ENCODE data around the gene RBM3. TPM values are rescaled to one million over a fixed set of nuclear protein-coding genes. Genes with fewer than 3 reads are reported as not detected.

Gene RBM3
- total RNA-seq, 1 donor from 2014 or later: 393 TPM

DNA sequence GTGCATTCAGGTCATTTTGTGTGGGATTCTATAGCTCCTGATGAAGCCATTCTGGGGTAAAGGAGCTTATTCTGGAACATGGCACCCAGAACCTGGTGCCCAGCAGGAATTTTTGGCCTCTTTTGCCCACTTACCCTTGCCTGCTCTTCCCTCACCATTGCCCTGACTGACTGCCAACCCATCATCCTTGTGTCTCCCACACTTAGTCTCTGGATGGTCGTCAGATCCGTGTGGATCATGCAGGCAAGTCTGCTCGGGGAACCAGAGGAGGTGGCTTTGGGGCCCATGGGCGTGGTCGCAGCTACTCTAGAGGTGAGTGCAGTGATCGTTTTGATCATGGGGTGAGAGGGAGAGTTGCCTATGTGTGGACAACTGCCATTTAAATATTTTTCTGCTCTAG is 1.8 kb downstream of the RBM3 start:
- DNase-seq (ENCODE audit: low read depth in 2 of 2): no peak

DNA sequence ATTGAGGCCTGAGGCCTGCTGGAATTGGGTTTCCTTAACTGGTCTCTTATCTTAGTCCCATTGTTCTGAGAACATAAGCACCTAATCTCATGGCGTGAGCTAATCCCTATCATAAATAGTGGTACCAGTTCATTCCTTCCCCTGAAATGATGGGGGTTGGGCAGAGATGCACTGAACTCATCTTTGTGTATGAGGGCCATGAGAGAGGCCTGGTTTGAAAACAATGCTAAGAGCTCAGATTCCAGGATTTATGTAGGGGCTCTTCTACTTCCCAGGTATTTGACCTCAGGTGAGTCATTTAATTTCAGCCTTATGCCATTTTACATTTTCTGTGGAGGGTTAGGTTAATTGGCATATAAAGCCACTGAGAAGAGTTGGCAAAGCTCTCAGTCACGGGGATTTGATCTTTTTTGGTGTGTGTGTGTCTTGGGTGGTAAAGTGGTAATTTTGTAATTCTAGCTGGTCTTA is 4.4 kb downstream of the RBM3 start:
- DNase-seq (ENCODE audit: low read depth in 2 of 2): no peak

DNA sequence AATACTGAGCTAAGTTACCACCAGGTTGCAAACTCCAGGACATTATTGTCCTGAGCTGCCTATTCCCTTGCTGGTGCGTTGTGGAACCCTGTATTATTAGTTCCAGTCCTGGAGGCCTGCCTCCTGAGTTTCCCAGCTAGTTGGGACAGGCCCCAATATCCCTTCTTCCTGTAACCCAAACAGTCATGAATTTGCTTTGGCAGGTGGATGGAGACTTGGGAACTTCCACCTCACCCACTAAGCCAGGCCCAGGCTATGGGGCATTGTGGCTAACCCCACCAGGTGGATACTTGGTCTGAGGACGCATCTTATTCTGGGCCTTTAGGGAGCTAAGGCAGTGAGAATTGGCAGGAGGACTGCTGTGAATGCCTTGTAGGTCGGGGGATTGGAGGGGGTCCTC is 5.0 kb downstream of the RBM3 start:
- DNase-seq (ENCODE audit: low read depth in 2 of 2): no peak

DNA sequence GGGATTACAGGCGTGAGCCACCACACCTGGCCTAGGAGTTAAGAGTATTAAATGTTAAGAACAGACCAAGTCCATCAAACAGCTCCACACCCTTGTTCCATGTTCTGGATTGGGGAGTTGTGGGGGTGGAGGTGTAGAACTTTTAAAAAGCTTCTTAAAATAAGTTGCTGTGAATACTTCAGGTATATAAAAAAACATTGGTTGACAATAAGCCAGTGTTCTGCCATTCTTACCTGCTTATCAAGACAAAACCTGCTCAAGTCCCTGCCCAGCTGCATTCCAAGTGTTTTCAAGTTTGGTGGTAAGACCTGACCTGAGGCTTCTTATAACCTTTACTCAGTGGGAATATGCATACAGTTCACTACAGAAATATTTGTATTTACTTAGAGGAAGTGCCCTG is 6.4 kb downstream of the RBM3 start:
- DNase-seq (ENCODE audit: low read depth in 2 of 2): no peak

DNA sequence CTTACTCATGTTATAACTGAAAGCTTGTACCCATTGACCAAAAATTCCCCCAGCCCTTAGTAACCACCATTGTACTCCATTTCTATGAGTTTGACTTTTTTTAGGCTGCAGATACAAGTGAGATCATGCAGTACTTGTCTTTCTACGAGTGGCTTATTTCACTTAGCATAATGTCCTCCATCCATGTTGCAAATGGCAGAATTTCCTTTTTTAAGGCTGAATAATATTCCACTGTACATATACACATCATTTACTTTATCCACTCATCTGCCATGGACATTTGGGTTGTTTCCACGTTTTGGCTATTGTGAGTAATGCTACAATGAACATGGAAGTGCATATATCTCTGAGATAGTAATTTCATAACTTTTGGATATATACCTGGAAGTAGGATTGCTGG is 10.4 kb downstream of the RBM3 start:
- no peak for DNase-seq (ENCODE audit: low read depth in 2 of 2)

DNA sequence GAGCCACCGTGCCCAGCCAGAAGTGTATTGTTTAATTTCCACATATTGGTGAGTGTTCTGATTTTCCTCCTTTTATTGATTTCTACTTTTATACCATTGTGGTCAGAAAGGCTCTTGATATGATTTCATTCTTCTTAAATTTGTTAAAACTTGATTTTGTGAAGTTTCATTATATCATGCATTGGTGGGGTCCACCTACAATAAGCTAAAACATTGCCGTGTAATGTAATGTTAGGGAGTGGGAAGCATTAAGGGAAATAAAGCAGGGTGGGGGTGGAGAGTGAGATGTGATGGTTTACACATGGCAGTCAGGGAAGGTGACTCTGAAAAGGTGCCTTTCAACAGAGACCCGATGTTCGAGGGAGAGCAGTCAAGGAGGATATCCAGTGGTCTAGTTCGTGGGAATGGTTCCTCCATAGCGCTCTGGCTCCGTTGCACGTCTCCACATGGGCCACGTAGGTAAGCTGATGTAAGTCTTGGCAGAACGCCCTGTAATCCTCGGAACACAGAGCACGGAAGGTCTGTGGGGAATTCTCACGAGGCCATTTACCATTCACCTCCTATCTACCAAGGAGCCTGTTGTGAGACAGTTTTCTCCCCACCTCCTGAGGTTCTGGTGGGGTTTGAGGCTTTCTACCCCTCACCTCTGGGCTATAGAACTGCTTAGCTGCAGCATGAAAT is 15.3 kb downstream of the RBM3 start:
- DNase-seq (ENCODE audit: low read depth in 2 of 2): peak; percentile 38 to 78

DNA sequence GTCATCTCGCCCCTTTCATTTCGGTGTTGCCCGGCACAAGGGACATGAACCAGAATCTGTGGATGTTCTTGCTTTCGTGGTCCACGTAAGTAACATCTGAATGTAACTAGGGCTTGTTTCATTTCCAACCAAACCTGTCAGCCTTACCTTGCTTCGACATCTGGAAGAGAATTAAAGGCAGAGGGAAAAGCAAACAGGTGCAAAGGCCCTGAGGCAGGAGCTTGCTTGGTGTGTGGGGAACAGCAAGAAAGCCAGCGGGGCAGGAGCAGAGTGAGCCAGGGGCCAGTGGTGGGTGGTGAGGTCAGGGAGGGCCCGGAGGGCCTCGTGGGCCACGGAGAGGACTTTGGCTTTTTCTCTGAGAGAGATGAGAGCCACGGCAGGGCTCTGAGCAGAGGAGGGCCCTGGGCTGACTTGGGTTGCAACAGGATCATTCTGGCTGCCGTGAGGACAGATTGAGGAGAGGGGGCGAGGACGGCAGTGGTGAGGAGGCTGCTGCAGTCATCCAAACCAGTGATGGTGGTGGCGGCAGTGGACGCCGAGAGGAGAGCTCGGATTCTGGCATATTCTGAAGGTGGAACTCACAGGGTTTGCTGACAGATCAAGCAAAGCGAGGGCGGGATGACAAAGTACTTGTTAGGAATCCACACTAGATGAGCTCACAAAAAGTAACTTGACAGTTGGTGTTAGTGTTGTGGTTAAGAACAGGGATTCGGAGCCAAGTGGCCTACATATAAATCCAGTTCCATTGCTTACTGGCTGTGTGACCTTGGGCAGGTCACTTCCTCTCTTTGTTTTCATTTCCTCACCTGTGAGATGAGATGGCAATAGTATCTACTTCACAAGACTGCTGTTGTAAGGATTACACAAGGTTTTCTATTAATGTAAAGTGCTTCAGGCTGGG is 16.2 kb downstream of the RBM3 start:
- peak; percentile 66 to 70 for DNase-seq (ENCODE audit: low read depth in 2 of 2)

DNA sequence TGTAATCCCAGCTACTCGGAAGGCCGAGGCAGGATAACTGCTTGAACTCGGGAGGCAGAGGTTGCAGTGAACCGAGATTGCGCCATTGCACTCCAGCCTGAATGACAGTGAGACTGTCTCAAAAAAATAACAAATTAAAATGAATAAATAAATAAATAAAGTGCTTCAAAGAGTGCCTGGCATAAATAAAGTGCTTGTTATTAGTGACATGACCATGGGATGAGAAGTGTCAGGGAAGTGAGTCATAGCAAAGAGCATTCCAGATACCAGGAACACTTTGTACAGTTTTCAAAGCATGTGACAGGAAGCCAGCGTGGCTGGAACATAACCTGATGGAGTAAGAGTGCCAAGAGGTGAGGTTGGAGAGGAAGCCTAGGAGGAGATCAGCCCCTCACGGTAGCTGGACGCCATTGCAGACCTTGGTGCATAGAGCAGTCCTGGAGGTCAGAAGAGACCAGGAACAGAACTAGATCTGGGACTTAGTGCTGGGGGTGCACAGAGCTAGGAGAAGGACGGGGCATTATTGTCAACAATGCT is 17.0 kb downstream of the RBM3 start:
- peak; percentile 96 to 97 for DNase-seq (ENCODE audit: low read depth in 2 of 2)

DNA sequence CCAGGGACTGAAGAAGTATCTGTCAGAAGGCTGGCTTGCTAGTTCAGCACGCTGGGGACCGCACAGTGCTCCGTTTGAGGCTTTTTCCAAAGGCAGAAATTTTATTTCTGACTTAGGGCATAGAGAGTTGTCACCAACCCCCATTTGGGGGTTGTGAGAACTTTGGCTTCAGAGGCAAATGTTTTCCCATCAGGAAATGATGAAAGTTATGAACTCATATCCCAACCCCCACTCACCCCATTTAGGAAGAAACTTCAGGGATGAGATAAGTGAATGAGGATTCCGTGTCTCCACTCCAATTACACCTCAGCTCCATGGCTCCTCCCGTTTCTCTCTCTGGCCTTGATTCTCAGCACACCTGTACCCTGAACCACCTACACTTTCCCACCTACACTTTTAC is 18.7 kb downstream of the RBM3 start:
- DNase-seq (ENCODE audit: low read depth in 2 of 2): peak; percentile 75

DNA sequence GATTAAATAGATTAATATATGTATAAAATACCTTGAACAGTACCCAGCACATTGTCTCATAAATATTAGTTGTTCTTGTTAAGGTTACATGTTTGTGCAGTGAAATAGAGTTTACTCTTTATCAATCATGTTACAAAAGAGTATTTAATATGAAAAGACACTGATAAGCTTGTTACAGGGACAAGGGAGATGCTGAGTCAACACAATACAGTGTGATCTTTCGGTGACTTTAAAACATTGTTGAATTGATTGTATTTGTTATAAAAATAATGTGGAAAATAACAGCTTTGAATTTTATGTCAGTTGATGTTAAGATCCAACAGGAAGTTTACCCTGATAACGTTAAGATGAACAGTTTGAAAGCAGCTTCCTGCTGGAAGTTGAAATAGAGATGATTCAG is 21.6 kb downstream of the RBM3 start:
- peak in 1 of 2 donors; percentile 31 for DNase-seq (ENCODE audit: low read depth in 2 of 2)

DNA sequence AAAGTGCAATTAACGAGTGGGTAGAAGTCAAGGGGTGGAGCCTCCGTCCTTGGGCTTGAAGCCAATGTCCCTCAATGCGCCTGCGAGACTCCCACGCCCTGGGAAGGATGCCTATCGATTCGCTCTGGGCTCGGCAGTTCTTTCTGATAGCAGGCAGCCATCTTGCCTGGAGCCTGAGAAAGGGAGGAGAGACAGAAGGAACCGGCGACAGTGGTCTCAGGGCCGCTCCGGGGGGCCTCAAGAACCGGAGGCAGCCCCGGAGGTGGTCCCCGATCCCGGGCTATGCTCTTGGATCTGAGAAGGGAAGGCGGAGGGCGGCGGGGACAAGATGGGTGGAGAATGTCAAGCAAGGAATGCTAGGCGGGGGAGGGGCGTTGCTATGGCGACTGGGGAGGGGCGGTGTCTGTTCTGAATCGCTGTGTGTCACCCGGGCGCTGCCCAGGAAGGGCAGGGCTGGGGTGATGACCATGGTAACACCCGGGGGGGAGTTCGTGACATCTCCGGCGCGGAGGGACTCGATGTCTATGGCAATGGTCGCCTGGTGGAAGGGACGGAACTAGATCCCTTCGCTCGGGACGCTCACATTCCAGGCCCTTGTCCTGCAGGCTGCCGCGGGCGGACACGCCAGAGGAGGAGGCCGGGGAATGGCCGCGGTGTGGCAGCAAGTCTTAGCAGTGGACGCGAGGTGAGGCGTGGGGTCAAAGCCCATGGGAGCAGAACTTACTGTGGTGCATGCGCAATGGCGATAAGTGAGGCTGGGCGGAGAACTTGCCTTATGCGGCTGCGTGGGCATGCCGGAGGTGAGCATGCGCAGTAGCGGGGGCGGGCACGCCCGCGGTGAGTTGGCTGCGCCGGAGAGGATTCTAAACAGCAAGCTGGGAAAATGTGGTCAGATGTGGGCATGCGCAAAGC is 23.3 kb downstream of the RBM3 start, which contains the start of gene WDR13:
Gene WDR13 (plus strand): TSS at position 140 of the 912 bp plus-strand sequence. CDS start 505 bp downstream, at position 645.
- peak; percentile 89 to 93 for DNase-seq (ENCODE audit: low read depth in 2 of 2)

DNA sequence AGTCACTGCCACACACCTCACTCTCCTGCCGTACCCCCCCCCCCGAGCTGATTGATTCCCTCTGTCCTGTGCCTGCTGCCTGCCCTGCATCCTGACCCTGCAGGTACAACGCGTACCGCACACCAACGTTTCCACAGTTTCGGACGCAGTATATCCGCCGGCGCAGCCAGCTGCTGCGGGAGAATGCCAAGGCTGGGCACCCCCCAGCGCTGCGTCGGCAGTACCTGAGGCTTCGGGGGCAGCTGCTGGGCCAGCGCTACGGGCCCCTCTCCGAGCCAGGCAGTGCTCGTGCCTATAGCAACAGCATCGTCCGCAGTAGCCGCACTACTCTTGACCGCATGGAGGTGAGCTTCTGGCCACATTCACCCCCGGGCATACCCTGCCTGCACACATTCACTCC is 24.3 kb downstream of the RBM3 start:
- no peak for DNase-seq (ENCODE audit: low read depth in 2 of 2)

DNA sequence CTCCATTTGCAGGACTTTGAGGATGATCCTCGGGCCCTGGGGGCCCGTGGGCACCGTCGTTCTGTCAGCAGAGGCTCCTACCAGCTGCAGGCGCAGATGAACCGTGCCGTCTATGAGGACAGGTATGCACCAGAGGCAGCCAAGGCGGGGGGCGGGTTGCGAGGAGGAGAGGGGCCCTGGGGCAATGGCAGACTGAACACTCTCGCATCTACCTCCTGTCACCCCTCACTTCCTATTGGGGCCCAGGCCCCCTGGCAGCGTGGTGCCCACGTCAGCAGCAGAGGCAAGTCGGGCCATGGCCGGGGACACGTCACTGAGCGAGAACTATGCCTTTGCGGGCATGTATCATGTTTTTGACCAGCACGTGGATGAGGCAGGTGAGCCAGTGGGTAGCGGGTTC is 25.1 kb downstream of the RBM3 start:
- no peak for DNase-seq (ENCODE audit: low read depth in 2 of 2)

DNA sequence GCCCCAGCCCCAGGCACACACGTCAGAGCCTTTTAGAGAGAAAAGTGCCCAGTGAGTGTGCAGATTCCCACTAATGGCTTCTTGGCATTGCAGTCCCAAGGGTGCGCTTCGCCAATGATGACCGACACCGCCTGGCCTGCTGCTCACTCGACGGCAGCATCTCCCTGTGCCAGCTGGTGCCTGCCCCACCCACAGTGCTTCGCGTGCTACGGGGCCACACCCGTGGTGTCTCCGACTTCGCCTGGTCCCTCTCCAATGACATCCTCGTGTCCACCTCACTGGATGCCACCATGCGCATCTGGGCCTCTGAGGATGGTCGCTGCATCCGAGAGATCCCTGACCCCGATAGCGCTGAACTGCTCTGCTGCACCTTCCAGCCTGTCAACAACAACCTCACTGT is 25.9 kb downstream of the RBM3 start:
- DNase-seq (ENCODE audit: low read depth in 2 of 2): no peak

DNA sequence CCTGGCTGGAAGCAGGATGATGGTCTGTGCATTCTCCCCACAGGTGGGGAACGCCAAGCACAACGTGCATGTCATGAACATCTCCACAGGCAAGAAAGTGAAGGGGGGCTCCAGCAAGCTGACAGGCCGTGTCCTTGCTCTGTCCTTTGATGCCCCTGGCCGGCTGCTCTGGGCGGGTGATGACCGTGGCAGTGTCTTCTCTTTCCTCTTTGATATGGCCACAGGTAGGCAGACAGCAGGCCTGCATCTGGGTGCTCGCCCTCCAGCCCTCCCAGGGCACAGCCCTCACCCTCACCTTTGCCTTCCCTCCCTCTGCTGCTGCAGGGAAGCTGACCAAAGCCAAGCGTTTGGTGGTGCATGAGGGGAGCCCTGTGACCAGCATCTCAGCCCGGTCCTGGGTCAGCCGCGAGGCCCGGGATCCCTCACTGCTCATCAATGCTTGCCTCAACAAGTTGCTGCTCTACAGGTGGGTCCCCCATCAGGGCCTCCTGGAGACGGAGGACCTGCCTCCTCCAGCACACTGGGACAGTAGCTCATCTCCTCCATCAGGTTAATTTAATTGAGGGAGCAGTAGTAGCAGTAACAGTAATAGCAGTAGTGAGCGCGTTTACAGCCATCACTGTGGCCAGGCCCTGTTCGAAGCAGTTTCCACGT is 27.6 kb downstream of the RBM3 start:
- no peak for DNase-seq (ENCODE audit: low read depth in 2 of 2)

DNA sequence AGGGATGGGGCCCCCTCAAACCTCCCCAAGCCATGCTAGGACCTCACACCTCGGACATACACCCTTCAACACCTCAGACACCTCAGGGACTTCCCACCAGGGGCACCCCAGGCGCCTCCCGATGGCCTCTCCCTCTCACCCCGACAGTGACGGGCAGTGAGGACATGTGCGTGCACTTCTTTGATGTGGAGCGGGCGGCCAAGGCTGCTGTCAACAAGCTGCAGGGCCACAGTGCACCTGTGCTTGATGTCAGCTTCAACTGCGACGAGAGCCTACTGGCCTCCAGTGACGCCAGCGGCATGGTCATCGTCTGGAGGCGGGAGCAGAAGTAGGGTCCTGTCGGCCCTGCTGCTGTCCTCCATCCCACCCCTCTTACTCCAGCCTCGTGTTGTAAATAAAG is 30.4 kb downstream of the RBM3 start:
- no peak for DNase-seq (ENCODE audit: low read depth in 2 of 2)

DNA sequence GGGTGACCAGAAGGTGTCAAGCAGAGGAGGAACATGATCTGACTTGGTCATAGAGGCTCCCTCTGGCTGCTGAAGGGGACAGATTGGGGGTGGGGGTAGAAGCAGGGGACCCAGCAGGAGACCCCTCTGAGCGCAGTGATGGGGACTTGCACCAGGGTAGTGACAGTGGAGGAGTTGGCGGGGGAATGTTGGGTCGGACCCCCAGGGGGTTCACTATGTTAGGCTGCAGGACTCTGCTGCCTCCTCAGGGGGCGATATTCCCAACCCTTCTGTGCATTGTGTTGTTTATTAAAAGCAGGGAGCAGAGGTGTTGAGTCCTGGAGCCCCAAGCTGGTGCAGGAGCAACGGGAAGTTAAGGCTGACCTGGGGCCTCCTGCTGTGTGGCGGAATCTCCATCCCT is 31.8 kb downstream of the RBM3 start:
- DNase-seq (ENCODE audit: low read depth in 2 of 2): no peak

DNA sequence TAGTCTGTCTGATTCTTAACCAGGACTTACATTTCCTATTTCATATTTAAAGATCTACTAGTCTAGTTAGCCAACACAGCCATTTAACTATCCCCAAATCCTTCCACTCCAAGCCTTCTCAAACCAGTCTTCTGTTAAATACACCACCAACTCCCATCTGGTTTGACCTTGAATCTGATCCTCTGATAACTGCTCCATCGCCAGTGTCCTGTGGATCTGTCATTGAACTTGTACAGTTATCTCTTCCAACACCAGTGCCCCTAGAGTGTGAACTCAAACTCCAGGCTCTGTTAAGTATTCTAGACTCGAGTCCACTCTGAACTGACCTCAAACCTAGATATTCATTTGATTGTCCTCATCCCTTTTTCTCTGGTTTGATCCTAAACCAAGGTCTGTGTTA is 37.4 kb downstream of the RBM3 start:
- no peak for DNase-seq (ENCODE audit: low read depth in 2 of 2)

DNA sequence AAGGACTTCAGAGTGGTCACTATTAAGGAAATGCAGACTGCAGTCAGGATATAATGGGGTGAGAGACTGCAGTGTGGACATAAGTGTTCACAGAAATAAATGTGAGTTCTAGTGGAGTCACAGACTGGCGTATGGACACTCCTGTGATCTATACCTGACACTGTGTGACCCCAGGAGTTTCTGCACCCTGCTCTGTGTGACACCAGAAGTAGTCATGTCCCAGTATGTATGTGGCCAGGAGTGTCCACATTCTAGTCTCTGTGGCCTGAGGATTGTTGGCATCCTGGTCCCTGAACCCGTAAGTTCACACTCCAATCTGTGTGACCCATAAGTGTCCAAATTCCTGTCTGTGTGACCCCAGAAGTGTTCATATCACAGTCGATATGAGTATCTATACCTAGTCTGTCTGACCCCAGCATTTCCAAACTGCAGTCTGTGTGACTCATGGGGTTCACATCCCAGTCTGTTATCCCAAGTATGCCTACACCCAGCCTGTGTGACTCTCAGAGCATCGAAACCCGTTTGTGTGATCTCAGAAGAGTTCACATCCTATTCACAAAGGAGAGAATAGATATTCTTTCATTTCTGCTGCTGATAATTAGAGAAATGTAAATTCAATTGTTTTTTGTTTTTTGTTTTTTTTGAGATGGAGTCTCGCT is 39.3 kb downstream of the RBM3 start:
- DNase-seq (ENCODE audit: low read depth in 2 of 2): no peak

DNA sequence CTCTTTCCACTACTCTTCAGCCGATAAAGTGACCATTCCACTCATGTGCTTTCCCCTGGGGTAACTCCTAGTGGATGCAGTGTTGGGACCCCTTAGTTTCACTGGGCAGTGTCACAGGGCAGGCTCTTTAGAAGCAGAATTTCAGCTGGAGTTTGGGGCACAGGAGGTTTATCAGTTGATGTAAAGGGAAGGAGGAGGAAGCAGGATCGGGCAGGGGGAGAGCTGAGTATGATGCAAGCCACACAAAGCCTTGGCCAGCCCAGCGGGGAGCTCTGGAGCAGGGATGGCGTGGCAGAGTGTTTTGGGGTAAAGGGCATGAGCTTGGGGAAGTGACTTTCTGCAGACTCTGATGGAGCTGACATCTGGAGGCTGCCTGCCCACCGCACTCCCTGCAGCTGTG is 42.3 kb downstream of the RBM3 start:
- DNase-seq (ENCODE audit: low read depth in 2 of 2): no peak

Data from dermis microvascular lymphatic vessel endothelial cell (primary cell).